ENCODE data around the gene CXorf49.
"Not testable (repeated sequence)": the region's sequence is repeated elsewhere in the genome, so short reads cannot be mapped to it uniquely, and the experiment has no call there.

GRCh38 chrX:71702853-71703252, 15.2 kb downstream of the CXorf49 start:
- not testable (repeated sequence) for TF ChIP-seq CTCF, POLR2AphosphoS5, POLR2A (IDR thresholded peaks at IDR 0.05)

All from breast epithelium (tissue), 3 donors.